Adrenal gland (tissue), 12 donors: ENCODE measurements around the gene NFE2L2. TPM values are rescaled to one million over a fixed set of nuclear protein-coding genes. Genes with fewer than 3 reads are reported as not detected.
A peak's percentile ranks its signal among the peaks of the same experiment; 100 is the strongest.

Experiments used
- DNase-seq, 7 donors: peaks; one replicate each; pipeline ENCODE4 v3.0.0-alpha.2; 2019 to 2020
- H3K27ac ChIP-seq, 5 donors: fragments of 200-600 bp; sonication (generic) in 4 of 5; 1 replicate in 3 of 5; 2 replicates in 2 of 5; pipeline versions ENCODE4 v1.5.1 to v1.8.0; 2016 to 2020; ENCODE audit warnings: mild to moderate bottlenecking in 1 of 5
- H3K27me3 ChIP-seq: fragments of 200-600 bp; 2 replicates; pipeline ENCODE4 v1.8.0; 2021
- H3K36me3 ChIP-seq, 2 donors: fragments of 200-600 bp; replicated peaks in 1 of 2; 1 replicate in 1 of 2; 2 replicates in 1 of 2; pipeline versions ENCODE4 v1.5.1 to v1.8.0; 2018 to 2022
- H3K4me1 ChIP-seq, 2 donors: fragments of 200-600 bp; replicated peaks in 1 of 2; 1 replicate in 1 of 2; 2 replicates in 1 of 2; pipeline versions ENCODE4 v1.5.1 to v1.8.0; 2018 to 2021
- H3K4me3 ChIP-seq, 4 donors: fragments of 200-600 bp; sonication (generic) in 3 of 4; one replicate each; pipeline ENCODE4 v1.5.1; 2016 to 2018
- H3K9me3 ChIP-seq, 3 donors: fragments of 200-600 bp; sonication (generic) in 1 of 3; replicated peaks in 1 of 3; 1 replicate in 2 of 3; 2 replicates in 1 of 3; pipeline versions ENCODE4 v1.5.1 to v1.8.0; 2016 to 2021
- POLR2A ChIP-seq, 2 donors: fragments of 450-650 bp; IDR thresholded peaks; one replicate each; pipeline ENCODE4 v1.6.1; 2017; ENCODE audit warnings: antibody characterized with exemption in 2 of 2, mild to moderate bottlenecking in 2 of 2, moderate library complexity in 1 of 2
- WGBS, 4 donors: extraction: QIAGEN DNeasy Blood & Tissue Kit in 2 of 4; methylation state at CpG; one replicate each; pipeline versions ENCODE4 v1.1.5 to v1.1.7; 2013 to 2017; 5-methylcytosine and 5-hydroxymethylcytosine counted together
- intact Hi-C, 2 donors: fragments of 100-400 bp; cut with DNase I; formaldehyde crosslinking; loops; one replicate each; pipeline versions ENCODE4 v1.14.1 to v1.15.0; 2022 to 2023
- polyA plus RNA-seq, 3 donors: library from polyadenylated mRNA; stranded (reverse); fragments of 200-250 nt in 2 of 3; fragments of 350-450 nt in 1 of 3; fragmentation: Illumina TruSeq in 1 of 3; extraction: RNeasy Lipid Tissue Mini Kit (QIAGEN cat#74804) in 1 of 3; gene quantifications; one replicate each; pipeline ENCODE4 v1.2.3, GENCODE V29; 2013 to 2014
- total RNA-seq, 9 donors: library from RNA; depleted of rRNA in 4 of 9; stranded (reverse); fragments of >200 nt in 4 of 9; fragments of 120-200 nt in 1 of 9; fragmentation: NEBNext Ultra II Directional in 1 of 9; extraction: Animal tissue kit (Norgen Biotek cat#: 25700) in 1 of 9; gene quantifications; one replicate each; pipeline versions ENCODE4 v1.1.0 to v1.2.4, GENCODE V29; 2013 to 2023
- TF ChIP-seq, protein P1 (sequence below), 6 experiments: fragments of 450-650 bp in 4 of 6; fragments of 200-600 bp in 2 of 6; sonication (generic) in 1 of 6; IDR thresholded peaks; 1 replicate in 5 of 6; 2 replicates in 1 of 6; pipeline versions ENCODE4 v1.5.1 to v1.8.0; 2016 to 2021; ENCODE audit warnings: antibody characterized with exemption in 6 of 6, mild to moderate bottlenecking in 2 of 6, moderate library complexity in 1 of 6
- donor health status: healthy with polysubstance abuse.
- donor health status: Bipolar disorder and iron deficiency.
- donor health status: DM: yes; HTN: yes; CAD: no.
- donor health status: DM: no; HTN: no; CAD: no.
- donor health status: DM: no; HTN: no; CAD: no.
- donor health status: DM: yes; HTN: yes; CAD: no.

The NFE2L2 gene
- total and polyA plus RNA-seq, 12 donors: 41.1 to 119 (median 80.4) TPM

DNA sequence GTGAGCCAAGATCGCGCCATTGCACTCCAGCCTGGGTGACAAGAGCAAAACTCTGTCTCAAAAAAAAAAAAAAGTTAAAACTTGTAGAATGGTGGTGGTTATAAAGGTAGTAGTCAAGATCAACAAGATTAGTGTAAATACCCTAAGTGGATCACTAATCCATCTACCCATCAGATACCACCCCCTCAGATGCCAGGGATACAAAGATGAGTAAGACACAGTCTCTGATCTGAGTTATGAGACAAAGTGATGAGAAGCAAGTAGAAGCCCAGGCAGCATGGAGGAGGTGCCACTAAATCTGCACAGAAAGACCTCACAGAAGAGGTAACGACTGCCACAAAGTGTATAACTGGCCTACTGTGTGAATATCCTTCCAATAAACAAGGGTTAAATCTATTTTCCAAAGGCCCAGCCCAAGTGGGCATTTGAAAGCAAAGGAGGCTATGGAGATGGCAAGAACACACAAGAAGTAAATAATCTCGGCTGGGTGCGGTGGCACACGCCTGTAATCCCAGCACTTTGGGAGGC, 20.2 kb downstream of the NFE2L2 start:
- TF ChIP-seq, protein P1, sequence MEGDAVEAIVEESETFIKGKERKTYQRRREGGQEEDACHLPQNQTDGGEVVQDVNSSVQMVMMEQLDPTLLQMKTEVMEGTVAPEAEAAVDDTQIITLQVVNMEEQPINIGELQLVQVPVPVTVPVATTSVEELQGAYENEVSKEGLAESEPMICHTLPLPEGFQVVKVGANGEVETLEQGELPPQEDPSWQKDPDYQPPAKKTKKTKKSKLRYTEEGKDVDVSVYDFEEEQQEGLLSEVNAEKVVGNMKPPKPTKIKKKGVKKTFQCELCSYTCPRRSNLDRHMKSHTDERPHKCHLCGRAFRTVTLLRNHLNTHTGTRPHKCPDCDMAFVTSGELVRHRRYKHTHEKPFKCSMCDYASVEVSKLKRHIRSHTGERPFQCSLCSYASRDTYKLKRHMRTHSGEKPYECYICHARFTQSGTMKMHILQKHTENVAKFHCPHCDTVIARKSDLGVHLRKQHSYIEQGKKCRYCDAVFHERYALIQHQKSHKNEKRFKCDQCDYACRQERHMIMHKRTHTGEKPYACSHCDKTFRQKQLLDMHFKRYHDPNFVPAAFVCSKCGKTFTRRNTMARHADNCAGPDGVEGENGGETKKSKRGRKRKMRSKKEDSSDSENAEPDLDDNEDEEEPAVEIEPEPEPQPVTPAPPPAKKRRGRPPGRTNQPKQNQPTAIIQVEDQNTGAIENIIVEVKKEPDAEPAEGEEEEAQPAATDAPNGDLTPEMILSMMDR (IDR thresholded peaks at IDR 0.05): no peak
- Histone ChIP-seq H3K4me3 (no peak overlapping the region), H3K4me1 (peaks cover 72 to 91% of the 10 kb centered on the region in 2 donors), H3K36me3 (no peaks in the 10 kb centered on the region), H3K27ac (peak overlapping the region; percentile 24 to 88 (median 58)), H3K27me3 (no peaks in the 10 kb centered on the region), H3K9me3 (no peaks in the 10 kb centered on the region)
- intact Hi-C loops: no loop called here
- 92 to 98% (median 97%) methylated on average over 6 of the region's 6 CpGs for WGBS, 4 donors
- no peak for DNase-seq

DNA sequence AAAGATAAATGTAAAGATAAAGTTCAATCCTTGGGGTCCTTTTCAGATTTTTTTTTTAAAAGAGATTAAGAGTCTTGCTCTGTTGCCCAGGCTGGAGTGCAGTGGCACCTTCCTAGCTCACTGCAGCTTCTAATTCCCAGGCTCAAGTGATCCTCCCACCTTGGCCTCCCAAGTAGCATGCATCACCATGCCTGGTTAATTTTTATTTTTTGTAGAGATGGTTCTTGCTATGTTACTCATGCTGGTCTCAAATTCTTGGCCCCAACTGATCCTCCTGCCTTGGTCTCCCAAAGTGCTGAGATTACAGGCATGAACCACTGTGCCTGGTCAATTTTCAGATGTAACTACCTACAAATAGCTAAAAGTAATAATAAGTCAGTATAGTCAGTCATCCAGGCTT, 21.1 kb downstream of the NFE2L2 start:
- Histone ChIP-seq H3K4me3 (no peak overlapping the region), H3K27ac (peak overlapping the region; percentile 80 to 92 (median 88)), H3K4me1 (peaks cover 77 to 91% of the 10 kb centered on the region in 2 donors), H3K9me3 (no peaks in the 10 kb centered on the region), H3K27me3 (no peaks in the 10 kb centered on the region), H3K36me3 (no peaks in the 10 kb centered on the region)
- TF ChIP-seq, protein P1 (IDR thresholded peaks at IDR 0.05): no peak
- intact Hi-C loops: no loop called here
- no peak for DNase-seq

DNA sequence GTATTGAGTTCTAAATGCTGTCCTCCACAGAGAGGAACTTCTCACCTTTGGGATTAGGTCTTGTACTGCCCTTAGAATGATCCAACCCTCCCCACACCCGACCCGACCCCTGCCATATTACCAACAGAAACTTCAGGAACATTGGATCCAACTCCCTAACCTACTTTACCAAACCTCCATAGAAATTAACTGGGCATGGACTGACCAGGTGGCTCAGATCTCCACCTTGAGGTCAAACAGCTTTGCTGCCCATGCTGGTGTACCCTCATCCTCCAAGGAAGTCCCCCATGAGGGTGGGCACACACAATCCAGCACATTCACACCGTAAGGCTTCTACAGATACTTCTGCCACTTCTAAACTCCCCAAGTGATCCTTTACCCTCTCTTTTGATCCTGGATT, 21.5 kb downstream of the NFE2L2 start:
- intact Hi-C loops: no loop called here
- TF ChIP-seq POLR2A (IDR thresholded peaks at IDR 0.05): no peak
- TF ChIP-seq, protein P1 (IDR thresholded peaks at IDR 0.05): no peak
- H3K4me1 ChIP-seq: peaks cover 77 to 91% of the 10 kb centered on the region in 2 donors

DNA sequence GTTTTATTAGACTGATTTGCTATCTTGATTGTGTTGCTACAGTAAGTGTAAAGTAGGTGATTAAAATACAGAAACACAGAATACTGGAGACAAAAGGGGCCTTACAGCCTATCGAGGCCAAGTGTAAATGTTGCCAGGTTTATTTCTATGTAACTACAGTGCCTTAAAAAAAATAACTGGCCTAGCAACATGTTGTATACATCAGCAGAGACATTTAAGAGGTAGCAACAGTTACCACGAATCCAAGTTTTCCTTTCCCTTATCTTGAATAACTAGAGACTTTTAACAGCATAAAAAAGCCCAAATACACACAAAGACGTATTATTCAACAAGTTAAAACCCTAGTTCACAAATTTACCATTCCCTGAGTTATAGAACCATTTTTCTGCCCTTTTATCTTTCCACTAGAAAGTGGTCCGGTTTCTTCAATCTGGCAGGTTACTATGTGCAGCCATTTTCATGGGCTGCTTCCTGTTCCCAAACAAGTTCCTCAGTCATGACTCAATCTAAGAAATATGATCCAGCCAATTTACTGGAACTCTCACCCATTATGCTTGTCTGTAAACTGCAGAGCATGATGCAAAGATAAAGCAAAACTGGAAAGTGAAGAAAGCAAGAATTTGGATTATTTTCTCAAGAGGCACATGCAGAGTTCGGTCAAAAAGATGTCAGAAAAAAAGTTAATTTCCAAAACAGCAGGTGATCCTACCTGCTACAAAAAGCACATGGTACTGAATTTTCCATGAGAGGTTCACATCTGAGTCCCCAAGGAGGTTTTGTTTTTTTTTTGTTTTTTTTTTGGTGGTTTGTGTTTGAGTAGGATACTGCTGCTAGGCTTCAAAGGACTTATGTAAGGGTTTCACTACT, 22.2 kb downstream of the NFE2L2 start:
- H3K27me3 ChIP-seq: no peaks in the 10 kb centered on the region
- WGBS, 4 donors: 10 to 19% (median 16%) methylated on average over 5 of the region's 5 CpGs
- no peaks in the 10 kb centered on the region for H3K9me3 ChIP-seq
- TF ChIP-seq, protein P1 (IDR thresholded peaks at IDR 0.05): no peak
- TF ChIP-seq POLR2A (IDR thresholded peaks at IDR 0.05): peak in 1 of 2 donors; percentile 60
- peaks cover 77 to 94% of the 10 kb centered on the region in 2 donors for H3K4me1 ChIP-seq
- peak overlapping the region; percentile 80 to 92 (median 88) for H3K27ac ChIP-seq
- DNase-seq: peak in 2 of 7 donors; percentile 38 to 58
- H3K4me3 ChIP-seq: peak overlapping the region in 1 of 4 donors; percentile 34
- intact Hi-C loops: no loop called here
- no peaks in the 10 kb centered on the region for H3K36me3 ChIP-seq

More for the DNA sequence above, 21.5 kb downstream of the NFE2L2 start:
- 90 to 95% (median 90%) methylated on average over 3 of the region's 3 CpGs for WGBS, 4 donors
- no peaks in the 10 kb centered on the region for H3K9me3 ChIP-seq
- H3K27ac ChIP-seq: peak overlapping the region; percentile 80 to 92 (median 88)
- no peaks in the 10 kb centered on the region for H3K36me3 ChIP-seq
- peak overlapping the region in 1 of 4 donors; percentile 34 for H3K4me3 ChIP-seq
- H3K27me3 ChIP-seq: no peaks in the 10 kb centered on the region
- DNase-seq: no peak
